Superior temporal gyrus (tissue), 1 donor: ENCODE results near the gene HOXC11.

ENCODE experiments used
- DNase-seq: peaks from one replicate; pipeline ENCODE4 v3.0.0-alpha.2; 2016; ENCODE audit errors: extremely low spot score

The HOXC11 gene

DNA sequence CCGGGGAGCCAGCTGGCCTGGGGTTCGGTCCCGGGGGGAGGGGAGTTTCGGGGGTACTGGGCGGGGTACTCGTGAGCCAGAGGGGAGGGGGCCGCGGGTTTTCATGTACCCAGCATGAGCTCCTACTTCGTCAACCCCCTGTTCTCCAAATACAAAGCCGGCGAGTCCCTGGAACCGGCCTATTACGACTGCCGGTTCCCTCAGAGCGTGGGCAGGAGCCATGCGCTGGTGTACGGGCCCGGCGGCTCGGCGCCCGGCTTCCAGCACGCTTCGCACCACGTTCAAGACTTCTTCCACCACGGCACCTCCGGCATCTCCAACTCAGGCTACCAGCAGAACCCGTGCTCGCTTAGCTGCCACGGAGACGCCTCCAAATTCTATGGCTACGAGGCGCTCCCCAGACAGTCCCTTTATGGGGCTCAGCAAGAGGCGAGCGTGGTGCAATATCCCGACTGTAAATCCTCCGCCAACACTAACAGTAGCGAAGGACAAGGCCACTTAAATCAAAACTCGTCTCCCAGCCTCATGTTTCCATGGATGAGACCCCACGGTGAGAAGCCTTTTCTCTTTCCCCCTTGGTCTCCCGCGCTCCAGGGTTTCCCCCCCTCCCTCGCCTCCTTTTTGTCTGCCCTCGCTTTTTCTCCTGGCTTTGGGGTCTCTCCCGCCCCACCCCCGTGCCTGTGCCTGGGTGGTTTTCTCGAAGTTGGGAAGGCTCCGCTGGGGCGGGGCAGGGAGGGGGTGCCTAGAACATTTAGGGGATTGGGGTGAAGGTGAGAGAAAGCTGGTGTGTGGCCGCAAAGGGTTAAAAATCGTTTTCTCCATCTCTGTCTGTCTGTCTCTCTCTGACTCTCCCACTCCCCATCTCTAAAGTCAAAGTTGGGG is 36.5 kb downstream of the HOXC11 start:
- no peak for DNase-seq

DNA sequence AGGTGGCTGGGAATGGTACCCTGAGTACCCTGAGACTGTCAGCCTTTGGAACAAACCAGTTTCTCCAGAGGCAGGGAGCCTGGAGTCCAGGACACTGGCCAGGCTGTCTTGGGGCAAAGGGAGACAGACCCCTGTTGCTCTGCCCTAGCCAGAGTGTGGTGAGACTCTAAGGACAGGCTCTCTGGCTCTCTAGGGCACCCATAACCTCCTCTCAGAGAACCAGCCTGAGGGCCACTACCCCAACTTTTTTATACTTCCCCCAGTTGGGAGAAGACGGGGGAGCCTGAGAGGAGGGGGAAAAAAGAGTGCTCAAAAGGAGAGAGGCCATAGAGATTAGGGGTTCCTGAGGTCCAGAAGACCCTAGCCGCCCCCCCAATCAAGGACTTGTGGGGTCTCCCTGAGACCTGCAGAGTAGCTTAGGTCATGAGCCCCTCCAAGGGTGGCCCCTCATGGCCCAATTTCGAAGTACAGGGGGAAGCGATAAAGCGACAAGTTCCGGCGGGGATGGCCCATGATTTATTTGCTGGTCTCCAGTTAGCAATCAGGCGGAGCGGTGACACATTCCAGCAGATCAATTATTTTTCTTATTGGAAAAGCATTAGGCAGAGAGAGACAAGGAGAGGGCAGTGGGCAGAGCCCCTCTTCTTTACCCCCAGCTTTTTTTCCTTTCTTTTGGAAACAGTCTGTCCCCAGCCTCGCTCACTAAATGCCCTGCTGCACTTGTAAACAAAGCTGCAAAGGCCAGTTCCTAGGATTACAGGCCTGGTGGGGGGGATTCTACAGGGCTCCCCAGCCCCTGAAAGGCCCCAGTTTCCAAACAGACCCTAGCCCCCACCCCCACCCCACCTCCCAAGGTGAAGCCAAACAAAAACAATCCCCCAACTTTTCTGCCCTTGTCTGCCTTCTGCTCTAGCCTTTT is 37.4 kb downstream of the HOXC11 start:
- DNase-seq = no peak

DNA sequence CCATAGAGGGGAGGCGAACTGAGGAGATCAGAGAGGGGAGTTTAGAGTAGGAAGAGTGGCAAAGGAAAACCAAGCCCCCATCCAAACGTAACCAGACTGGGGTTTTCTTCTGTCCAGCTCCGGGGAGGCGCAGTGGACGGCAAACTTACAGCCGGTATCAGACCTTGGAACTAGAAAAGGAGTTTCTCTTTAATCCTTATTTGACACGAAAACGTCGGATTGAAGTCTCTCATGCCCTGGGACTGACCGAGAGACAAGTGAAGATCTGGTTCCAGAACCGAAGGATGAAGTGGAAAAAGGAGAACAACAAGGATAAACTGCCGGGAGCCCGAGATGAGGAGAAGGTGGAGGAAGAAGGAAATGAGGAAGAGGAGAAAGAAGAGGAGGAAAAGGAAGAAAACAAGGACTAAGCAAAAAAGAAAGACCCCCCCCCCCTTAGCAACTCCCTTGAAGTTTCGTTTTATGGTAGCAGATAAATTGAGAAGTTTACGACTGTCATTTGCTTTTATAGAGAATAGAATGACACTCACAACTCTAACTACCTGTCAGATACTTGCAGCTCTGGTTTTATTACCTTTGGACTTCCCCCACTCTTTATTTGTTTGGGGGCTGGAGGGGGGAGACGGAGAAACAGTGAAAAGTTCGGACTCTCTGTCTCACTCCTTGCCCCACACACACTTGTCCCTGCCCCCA is 38.2 kb downstream of the HOXC11 start:
- no peak for DNase-seq

- no peak for DNase-seq
Measured at GRCh38 chr12:54011665-54012532, 39.0 kb downstream of the HOXC11 start.

- DNase-seq = no peak
Measured at GRCh38 chr12:54012631-54013409, 39.9 kb downstream of the HOXC11 start.

- DNase-seq = no peak
Measured at GRCh38 chr12:54014377-54015017, 41.6 kb downstream of the HOXC11 start.

- DNase-seq = no peak
Measured at GRCh38 chr12:54015018-54015931, 42.3 kb downstream of the HOXC11 start.

GRCh38 chr12:54016051-54016450 is 43.1 kb downstream of the HOXC11 start:
- no peak for DNase-seq

DNA sequence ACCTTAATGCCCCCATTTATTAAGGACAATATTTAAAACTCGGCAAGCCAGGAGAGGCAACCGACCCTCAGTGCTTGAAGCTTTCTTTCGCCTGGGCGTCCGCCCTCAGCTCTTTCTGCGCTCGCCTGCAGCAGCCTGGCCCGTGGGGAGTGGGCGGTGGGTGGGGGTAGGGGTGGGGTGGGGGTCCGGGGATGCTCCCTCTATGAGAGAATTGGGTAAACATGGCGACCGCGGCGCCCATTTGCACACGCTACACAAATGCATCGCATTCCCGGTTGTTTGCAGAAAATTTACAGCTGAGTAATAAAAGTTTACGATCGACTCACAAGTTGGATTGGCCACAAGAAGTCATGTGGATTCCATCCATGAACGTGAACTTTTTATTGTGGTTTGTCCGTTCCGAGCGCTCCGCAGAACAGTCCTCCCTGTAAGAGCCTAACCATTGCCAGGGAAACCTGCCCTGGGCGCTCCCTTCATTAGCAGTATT is 43.6 kb downstream of the HOXC11 start:
- no peak for DNase-seq

- DNase-seq = no peak
Measured at GRCh38 chr12:54017027-54017788, 44.3 kb downstream of the HOXC11 start.

DNA sequence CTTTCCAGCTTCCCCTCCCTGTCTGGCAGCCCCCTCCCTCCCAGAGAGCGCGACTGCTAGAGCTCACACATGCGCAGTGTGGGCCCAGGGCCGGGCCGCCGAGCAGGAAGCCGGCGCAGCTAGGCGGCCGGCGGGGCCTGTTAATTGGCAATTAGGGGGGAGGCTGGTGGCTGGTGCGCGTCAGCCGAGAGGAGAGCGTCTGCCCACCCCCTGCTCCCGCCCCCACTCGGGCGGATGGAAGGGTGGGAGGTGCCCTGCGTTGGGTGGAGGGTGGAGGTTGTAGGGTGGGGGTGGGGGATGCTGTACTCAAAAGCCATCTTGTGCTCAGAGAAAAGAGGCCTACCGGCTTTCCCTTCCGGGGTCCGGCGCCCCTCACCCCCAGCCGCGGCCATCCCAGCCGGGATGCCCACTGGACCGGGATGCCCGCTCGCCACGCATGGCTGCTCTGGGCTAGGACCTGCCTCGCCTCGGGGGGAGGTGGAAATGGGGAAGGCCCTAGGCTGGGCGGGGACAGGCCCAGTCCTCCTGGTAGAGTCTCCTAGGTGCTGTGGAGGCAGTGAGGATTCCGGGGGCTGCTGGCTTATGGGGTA is 45.0 kb downstream of the HOXC11 start:
- peak; percentile 17 for DNase-seq

GRCh38 chr12:54018468-54018984 is 45.6 kb downstream of the HOXC11 start:
- DNase-seq = no peak

DNA sequence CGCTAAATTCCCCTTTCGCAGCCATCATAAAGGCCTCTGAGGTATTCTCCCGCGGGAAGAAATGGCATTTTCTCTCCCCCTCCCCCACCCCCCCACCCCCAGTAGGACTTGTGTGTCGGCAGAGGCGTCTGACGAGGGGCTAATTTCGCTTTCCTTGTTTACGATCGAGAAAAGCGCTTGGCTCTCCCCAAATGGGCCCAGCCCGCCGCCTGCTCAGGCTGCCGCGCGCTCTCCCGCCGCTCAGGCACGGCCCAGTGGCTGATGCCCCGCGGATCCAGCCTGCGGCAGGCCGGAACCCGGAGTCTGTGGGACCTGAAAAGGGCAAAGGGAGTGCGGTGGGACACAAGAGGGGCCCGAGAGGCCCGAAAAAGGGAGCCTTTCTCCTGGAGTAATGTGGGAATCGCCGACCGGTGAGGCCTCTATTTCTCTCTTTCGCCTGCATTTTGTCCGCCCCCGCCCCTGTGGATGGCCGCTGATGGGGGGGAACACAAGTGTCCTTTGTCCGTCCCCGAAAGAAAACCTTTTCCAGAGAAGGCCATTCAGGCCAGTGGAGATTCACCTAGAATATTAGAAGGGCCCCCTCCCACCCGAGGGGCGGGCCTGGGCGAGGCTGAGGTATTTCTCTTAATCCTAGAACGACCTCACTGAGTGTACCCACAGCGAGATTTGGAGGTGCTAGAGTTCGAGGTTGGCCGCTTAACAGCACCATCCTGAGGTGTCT is 46.3 kb downstream of the HOXC11 start:
- no peak for DNase-seq

DNA sequence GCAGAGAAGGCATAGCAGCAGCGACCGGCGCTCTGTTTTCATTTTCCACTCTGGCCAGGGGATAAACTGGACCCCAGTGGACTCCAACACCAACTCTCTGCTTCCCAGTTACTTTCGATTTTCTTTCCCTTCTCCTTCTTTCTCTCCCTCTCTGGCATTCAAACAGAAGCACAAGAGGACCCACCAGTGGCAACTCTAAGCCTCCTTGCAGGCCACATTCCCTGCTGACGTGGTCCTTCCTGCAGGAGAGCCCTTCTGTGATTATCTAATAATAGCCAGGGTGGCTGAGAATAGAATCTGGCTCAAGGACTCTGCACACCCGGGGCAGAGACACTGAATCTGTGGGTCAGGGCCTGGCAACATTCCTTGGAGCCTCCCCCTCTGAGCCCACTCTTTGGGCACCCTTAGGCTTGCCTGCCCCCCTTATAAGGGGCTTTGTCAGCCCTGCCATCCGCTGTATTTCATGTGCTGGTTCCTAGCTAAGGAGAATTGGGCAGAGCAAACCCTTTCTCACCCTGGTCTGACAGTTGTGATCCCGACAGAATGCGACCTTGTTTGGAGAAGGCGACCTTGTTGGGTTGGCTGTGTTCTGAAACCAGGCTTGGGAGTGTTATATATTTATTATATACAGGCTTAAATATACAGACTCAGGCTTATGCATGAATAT is 47.1 kb downstream of the HOXC11 start:
- DNase-seq = no peak

DNA sequence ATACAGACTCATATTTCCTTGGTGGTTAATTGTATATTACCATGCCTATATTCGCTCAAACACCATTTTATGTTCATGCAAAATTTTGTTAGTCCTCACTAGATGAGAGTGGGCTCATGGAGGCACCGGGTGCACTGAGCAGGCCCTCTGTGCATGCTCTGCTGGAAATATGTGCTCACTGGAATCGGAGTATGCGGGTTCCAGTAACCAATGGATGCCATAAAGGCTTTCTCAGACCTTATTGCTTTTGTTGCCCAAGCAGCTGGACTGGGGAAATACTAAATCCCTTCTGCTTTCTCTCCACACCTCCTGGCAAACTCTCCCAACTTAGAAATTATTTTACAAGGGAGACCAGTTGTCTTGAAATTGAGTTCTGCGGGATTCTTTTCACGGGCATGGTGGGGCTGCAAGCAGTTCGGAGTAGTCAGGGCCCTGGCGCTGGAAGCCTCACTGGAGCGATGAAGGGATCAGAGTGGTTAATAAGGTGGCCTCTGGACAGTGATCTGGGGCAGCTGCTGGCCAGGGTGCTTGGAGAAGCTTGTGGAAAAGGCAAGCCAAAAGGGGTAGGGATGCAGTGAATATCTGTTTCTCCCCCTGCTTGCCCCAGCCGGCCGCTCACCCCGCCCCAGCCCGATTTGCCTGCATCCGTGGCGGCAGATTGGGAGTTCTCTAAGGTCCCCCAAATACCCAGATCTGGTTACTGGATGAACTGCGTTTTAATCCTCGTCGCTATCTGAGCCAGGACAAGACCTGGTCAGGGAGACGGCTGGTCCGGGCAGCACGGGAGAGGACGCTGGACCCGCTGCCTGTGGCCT is 47.9 kb downstream of the HOXC11 start:
- no peak for DNase-seq
